ENCODE data around the gene COA8.

DNA sequence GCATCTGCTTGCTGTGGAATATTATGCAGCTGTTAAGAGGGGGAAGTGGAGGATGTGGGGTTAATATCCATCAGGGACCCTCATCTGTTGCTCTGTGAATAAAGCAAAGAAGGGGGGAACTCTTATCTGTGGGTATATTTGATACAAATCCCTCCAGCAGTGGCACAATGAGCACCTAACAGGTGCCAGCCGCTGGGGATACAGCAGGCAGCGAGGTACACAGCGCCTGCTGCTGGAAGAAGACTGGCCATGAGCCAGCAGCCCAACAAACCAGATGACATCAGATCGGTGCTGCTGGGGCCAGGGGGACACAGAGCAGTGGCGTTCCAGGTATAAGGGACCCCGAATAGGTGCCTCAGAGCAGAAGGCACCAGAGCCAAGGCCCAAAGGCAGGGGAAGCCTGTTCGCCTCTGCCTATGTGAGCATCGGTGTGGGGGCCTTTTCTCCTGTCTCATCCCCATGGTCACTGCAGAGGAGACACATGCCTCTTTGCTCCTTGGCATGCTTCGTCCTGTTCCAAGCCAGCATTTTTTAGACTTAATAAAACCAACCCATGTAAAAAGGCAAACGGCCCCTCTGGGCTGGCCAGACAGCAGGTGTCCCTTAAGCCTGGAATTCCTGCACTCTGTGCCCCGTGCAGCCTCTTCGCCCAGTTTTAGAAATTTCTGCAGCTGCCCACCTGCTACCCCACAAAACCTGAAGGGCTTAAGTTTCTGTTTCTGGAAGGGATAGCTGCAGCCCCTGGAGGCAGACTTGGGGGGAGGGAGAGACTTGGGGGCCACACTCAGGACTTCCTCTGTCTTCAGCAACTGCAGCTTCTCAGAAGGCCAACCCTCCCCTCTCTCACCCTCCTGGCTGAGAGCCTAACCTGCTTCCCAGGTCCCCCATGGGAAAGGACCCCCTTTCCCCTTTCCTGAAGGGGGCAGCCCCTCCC, 38.5 kb upstream of the COA8 start:
- TF ChIP-seq POLR2AphosphoS5 (IDR thresholded peaks at IDR 0.05) (no peak), EP300 (IDR thresholded peaks at IDR 0.05) (no peak), POLR2A (IDR thresholded peaks at IDR 0.05) (no peak)

Measured in sigmoid colon (tissue), 4 donors.